GM21447 (cell line): Measurements from ENCODE around the gene MVP.
A peak's percentile ranks its signal among the peaks of the same experiment; 100 is the strongest.
"Not testable (repeated sequence)": the region's sequence is repeated elsewhere in the genome, so short reads cannot be mapped to it uniquely, and the experiment has no call there.

Experiments
- ATAC-seq: cut with Tn5 transposase; IDR thresholded peaks from one replicate; pipeline ENCODE4 v1.9.1; 2021; ENCODE audit not compliant: unreplicated experiment

MVP gene

GRCh38 chr16:29820271-29820701, at the start of gene MVP:
TSS of gene MVP (plus strand) at chr16:29820462. CDS start at chr16:29830550, 10,088 bp downstream.
- ATAC-seq, result no peak

- not testable (repeated sequence) for ATAC-seq
These were observed 47.9 kb upstream of the MVP start for GRCh38 chr16:29772330-29772729.

GRCh38 chr16:29774730-29775129, 45.5 kb upstream of the MVP start:
- ATAC-seq, result no peak

- no peak for ATAC-seq
These were observed 44.4 kb upstream of the MVP start for GRCh38 chr16:29775742-29776408.

- no peak for ATAC-seq
These were observed 42.5 kb upstream of the MVP start, which contains the start of gene ZG16 for GRCh38 chr16:29777576-29778350. TSS of gene ZG16 (plus strand) at chr16:29778256. CDS start at chr16:29779267, 1,011 bp downstream.

GRCh38 chr16:29779474-29779873, 40.8 kb upstream of the MVP start:
- no peak for ATAC-seq

- ATAC-seq, result not testable (repeated sequence)
These were observed 36.9 kb upstream of the MVP start for GRCh38 chr16:29783094-29783953.

- no peak for ATAC-seq
These were observed 36.1 kb upstream of the MVP start for GRCh38 chr16:29784157-29784556.

GRCh38 chr16:29784901-29785500, 35.3 kb upstream of the MVP start:
- ATAC-seq, result no peak

GRCh38 chr16:29787155-29787554, 33.1 kb upstream of the MVP start:
- ATAC-seq, result not testable (repeated sequence)

GRCh38 chr16:29789775-29790182, 30.5 kb upstream of the MVP start:
- no peak for ATAC-seq

- peak; percentile 92 for ATAC-seq
These were observed 29.9 kb upstream of the MVP start, which contains the start of gene KIF22 for GRCh38 chr16:29790183-29790948. TSS of gene KIF22 (plus strand) at chr16:29790751. CDS start at chr16:29790760, 9 bp downstream.

- no peak for ATAC-seq
These were observed 29.1 kb upstream of the MVP start for GRCh38 chr16:29790949-29791844.

- no peak for ATAC-seq
These were observed 28.1 kb upstream of the MVP start for GRCh38 chr16:29791845-29792807.

GRCh38 chr16:29793153-29793552, 27.1 kb upstream of the MVP start:
- not testable (repeated sequence) for ATAC-seq

GRCh38 chr16:29794231-29794710, 26.0 kb upstream of the MVP start:
- no peak for ATAC-seq

- no peak for ATAC-seq
These were observed 17.8 kb upstream of the MVP start for GRCh38 chr16:29802416-29802935.
